HPDE6-E6E7 (cell line): ENCODE measurements around the gene MMD2.
"Not testable (repeated sequence)": the region's sequence is repeated elsewhere in the genome, so short reads cannot be mapped to it uniquely, and the experiment has no call there.

ENCODE experiments used
- DNase-seq: peaks from one replicate; pipeline ENCODE4 v3.0.0; 2011; ENCODE audit warnings: missing footprints; ENCODE audit errors: extremely low spot score

MMD2 gene

GRCh38 chr7:4958477-4959301 is at the start of gene MMD2:
Gene MMD2, minus strand, starts transcription at chr7:4959187. Its CDS starts 170 bp downstream, at chr7:4959017.
- DNase-seq = no peak

GRCh38 chr7:5005066-5005465 is 46.1 kb upstream of the MMD2 start:
- DNase-seq = peak; percentile 6

GRCh38 chr7:5001911-5002310 is 42.9 kb upstream of the MMD2 start:
- no peak for DNase-seq

GRCh38 chr7:5001003-5001402 is 42.0 kb upstream of the MMD2 start:
- no peak for DNase-seq

DNA sequence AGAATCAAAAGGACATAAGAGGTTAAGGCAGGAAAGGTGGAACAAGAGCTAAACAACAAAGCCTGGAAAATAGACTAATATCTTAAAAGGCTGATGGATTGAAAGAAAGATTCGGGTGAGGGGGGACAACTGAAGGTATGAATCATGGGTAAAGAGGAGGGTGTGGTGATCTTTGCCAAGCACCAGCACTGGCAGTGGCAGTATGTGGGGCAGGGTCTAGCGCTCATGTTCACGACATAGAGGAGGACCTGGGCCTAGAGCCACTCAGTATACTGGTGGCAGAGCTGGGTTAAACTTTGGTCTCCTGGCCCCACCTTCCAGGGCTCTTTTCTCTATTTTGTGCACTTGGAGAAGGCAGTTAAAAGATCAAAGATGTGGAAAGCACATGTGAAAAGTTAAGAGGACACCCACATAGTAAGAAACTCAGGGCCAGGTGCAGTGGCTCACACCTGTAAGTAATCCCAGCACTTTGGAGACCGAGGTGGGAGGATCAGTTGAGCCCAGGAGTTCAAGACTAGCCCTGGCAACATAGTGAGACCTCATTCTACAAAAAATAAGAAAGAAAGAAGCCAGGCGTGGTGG is 40.5 kb upstream of the MMD2 start:
- no peak for DNase-seq

- no peak for DNase-seq
These were observed 39.9 kb upstream of the MMD2 start for GRCh38 chr7:4998910-4999309.

- DNase-seq = no peak
These were observed 39.3 kb upstream of the MMD2 start for GRCh38 chr7:4998244-4998643.

GRCh38 chr7:4996696-4997222 is 37.8 kb upstream of the MMD2 start:
- no peak for DNase-seq

- DNase-seq = no peak
These were observed 36.5 kb upstream of the MMD2 start for GRCh38 chr7:4995429-4995969.

- DNase-seq = no peak
These were observed 34.5 kb upstream of the MMD2 start for GRCh38 chr7:4993471-4993870.

GRCh38 chr7:4982741-4983140 is 23.8 kb upstream of the MMD2 start:
- not testable (repeated sequence) for DNase-seq

DNA sequence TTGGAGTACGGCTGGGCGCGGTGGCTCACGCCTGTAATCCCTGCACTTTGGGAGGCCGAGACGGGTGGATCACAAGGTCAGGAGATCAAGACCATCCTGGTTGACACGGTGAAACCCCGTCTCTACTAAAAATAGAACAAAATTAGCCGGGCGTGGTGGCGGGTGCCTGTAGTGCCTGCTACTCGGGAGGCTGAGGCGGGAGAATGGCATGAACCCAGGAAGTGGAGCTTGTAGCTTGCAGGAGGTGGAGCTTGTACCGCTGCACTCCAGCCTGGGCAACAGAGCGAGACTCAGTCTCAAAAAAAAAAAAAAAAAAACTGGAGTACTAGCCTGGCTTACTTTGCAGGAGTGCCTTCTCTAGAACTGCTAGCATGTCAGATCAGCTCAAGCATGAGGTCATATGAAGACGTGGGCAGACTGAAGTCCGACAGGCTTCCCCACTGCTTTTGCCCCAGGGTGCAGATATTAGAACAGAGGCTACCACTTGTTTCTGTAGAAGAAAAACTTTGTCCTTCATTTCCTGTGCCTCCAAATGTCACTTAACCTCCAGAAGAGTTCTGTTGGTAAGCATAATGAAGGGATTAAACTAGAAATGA is 22.4 kb upstream of the MMD2 start:
- DNase-seq = not testable (repeated sequence)

DNA sequence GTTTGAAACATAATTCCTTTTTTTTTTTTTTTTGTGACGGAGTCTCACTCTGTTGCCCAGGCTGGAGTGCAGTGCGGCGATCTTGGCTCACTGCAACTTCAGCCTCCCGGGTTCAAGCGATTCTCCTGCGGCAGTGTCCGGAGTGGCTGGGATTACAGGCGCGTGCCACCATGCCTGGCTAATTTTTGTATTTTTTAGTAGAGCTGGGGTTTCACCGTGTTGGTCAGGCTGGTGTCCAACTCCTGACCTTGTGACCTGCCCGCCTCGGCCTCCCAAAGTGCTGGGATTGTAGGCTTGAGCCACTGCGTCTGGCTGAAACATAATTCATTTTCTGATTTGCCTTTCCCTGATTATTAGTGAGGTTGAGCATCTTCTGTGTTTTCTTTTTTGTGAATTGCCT is 16.6 kb upstream of the MMD2 start:
- not testable (repeated sequence) for DNase-seq

- peak; percentile 74 for DNase-seq
These were observed 14.8 kb upstream of the MMD2 start for GRCh38 chr7:4973728-4974198.

- not testable (repeated sequence) for DNase-seq
These were observed 13.5 kb upstream of the MMD2 start for GRCh38 chr7:4972446-4972845.

DNA sequence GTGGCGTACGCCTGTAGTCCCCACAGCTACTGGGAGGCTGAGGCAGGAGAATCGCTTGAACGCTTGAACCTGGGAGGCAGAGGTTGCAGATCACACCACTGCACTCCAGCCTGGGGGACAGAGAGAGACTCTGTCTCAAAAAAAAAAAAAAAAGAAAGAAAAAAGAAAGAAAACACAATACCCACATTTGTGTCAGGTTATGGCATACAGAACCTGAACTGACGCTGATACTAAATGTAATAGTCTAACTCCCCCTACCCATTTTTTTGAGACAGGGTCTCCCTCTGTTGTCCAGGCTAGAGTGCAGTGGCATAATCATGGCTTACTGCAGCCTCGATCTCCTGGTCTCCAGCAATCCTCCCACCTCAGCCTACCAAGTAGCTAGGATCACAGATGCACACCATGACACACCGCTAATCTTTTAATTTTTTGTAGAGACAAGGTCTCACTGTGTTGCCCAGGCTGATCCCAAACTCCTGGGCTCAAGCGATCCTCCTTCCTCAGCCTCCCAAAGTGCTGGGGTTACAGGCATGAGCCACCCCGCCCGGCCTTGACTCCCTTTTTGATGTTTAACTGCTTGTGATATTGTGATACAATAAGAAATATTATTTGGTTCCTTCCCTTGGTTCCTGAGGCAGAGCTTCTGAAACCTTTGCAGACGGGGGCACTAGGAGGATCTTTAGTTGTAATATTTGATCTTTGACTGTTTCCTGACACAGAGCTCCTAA is 6.5 kb upstream of the MMD2 start:
- no peak for DNase-seq

- DNase-seq = no peak
These were observed 5.5 kb upstream of the MMD2 start for GRCh38 chr7:4964506-4964905.

- DNase-seq = no peak
These were observed 4.1 kb upstream of the MMD2 start for GRCh38 chr7:4962872-4963775.

GRCh38 chr7:4960363-4960762 is 1.4 kb upstream of the MMD2 start:
- DNase-seq = no peak

- no peak for DNase-seq
These were observed 906 bp upstream of the MMD2 start for GRCh38 chr7:4959893-4960292.

DNA sequence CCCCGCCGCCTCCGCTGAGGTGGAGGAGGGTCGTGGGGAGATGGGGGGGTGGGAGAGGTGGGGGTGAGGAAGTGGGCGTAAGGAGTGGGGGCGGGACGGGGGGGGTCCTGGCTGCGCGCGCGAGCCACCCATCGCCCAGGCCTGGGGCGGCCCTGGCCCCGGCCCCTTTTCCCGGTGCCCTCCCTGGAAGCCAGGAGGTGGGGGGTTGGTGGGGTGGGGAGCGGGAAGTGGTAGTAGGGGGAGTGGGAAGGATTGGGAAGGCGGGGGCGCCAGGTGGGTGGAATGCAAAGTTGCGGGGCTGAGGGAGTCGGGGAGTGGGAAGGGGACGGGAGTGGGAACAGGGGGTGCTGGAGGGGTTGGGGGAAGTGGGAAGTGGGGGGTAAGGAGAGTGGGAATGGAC is 319 bp upstream of the MMD2 start:
- DNase-seq = no peak
